Esophagus mucosa (tissue), 1 donor: ENCODE data around the gene SYT6. TPM values are rescaled to one million over a fixed set of nuclear protein-coding genes. Genes with fewer than 3 reads are reported as not detected.
"Not testable (repeated sequence)": the region's sequence is repeated elsewhere in the genome, so short reads cannot be mapped to it uniquely, and the experiment has no call there.

Experiments used
- ATAC-seq: fragments of 200-7000 bp; cut with Tn5 transposase; one replicate; pipeline ENCODE4 v1.9.1; 2020
- total RNA-seq: library from RNA; stranded (reverse); gene quantifications from one replicate; pipeline ENCODE4 v1.2.4, GENCODE V29; 2023
- donor health status: DM: yes; HTN: yes; CAD: no.

SYT6 gene
- total RNA-seq, 1 donor from 2014 or later = not detected

- ATAC-seq = not testable (repeated sequence)
These were observed 83.9 kb downstream of the SYT6 start for GRCh38 chr1:114069762-114070161.

GRCh38 chr1:114068684-114069083 is 85.0 kb downstream of the SYT6 start:
- not testable (repeated sequence) for ATAC-seq

- ATAC-seq = not testable (repeated sequence)
These were observed 88.0 kb downstream of the SYT6 start for GRCh38 chr1:114065671-114066070.

- no peak for ATAC-seq
These were observed 90.1 kb downstream of the SYT6 start for GRCh38 chr1:114063544-114063943.

GRCh38 chr1:114062477-114063099 is 91.1 kb downstream of the SYT6 start:
- no peak for ATAC-seq

- no peak for ATAC-seq
These were observed 92.4 kb downstream of the SYT6 start for GRCh38 chr1:114061121-114061830.

GRCh38 chr1:114058236-114058635 is 95.4 kb downstream of the SYT6 start:
- ATAC-seq = not testable (repeated sequence)

- ATAC-seq = no peak
These were observed 99.5 kb downstream of the SYT6 start for GRCh38 chr1:114054148-114054547.

GRCh38 chr1:114048232-114048631 is 105.4 kb downstream of the SYT6 start:
- ATAC-seq = no peak

- no peak for ATAC-seq
These were observed 110.1 kb downstream of the SYT6 start for GRCh38 chr1:114043548-114043947.

GRCh38 chr1:114043054-114043453 is 110.6 kb downstream of the SYT6 start:
- ATAC-seq = no peak

- ATAC-seq = no peak
These were observed 113.2 kb downstream of the SYT6 start for GRCh38 chr1:114040273-114041015.

Other genes starting within 250 kb of the SYT6 start
- gene AP4B1, start 249.1 kb downstream of the SYT6 start, total RNA-seq = 17.0 TPM
- gene DCLRE1B, start 248.5 kb downstream of the SYT6 start, total RNA-seq = 4.7 TPM
- 41.6 TPM for gene HIPK1, start 224.5 kb downstream of the SYT6 start, total RNA-seq
- gene OLFML3, start 174.4 kb downstream of the SYT6 start, total RNA-seq = 1.6 TPM